HepG2 (cell line): Measurements from ENCODE around the gene LAMA5. TPM values are rescaled to one million over a fixed set of nuclear protein-coding genes. Genes with fewer than 3 reads are reported as not detected.

Source experiments
- ATAC-seq: fragments of 200-7000 bp; cut with Tn5 transposase; 3 replicates; pipeline ENCODE4 v1.9.1; 2020; ENCODE audit warnings: mild to moderate bottlenecking, moderate library complexity
- BruUV-seq: library from RNA; stranded (reverse); fragments of 400-500 nt; replicated peaks from 2 replicates; lab custom pipeline; 2021; lab: Mats Ljungman, UMichigan
- CTCF ChIA-PET: fragments of 300-600 bp; formaldehyde crosslinking; extraction: SDS; loops from one replicate; lab custom pipeline; 2021; ENCODE audit warnings: low total read pairs, inconsistent platforms, low intra/inter-chr PET ratio; lab: Yijun Ruan, JAX
- POLR2A ChIA-PET: fragments of 350-600 bp; sonication (Branson Sonifier 250); formaldehyde crosslinking; loops from one replicate; lab custom pipeline; 2020; ENCODE audit warnings: antibody characterized with exemption, inconsistent platforms; lab: Yijun Ruan, JAX
- DNase-seq: peaks from one replicate; pipeline ENCODE4 v3.0.0-alpha.2; 2015; ENCODE audit warnings: low spot score
- FAIRE-seq: peaks from 3 replicates; lab custom pipeline; 2011; peaks lifted over from hg19 to GRCh38; lab: Jason Lieb, UNC
- H2AFZ ChIP-seq: one replicate; pipeline ENCODE4 v1.6.1; 2011; ENCODE audit warnings: low read length, inconsistent platforms
- H3K27ac ChIP-seq: fragments of 300-600 bp; 3 replicates; pipeline ENCODE4 v1.8.0; 2011; ENCODE audit warnings: mixed run types, mild to moderate bottlenecking, mixed read lengths, low read length, inconsistent platforms; ENCODE audit not compliant: insufficient read depth; ENCODE audit errors: extremely low read length
- H3K27me3 ChIP-seq, 2 experiments: fragments of 200-600 bp in 1 of 2; 2 replicates in 1 of 2; 3 replicates in 1 of 2; pipeline versions ENCODE4 v1.6.0 to v1.8.0; 2011; ENCODE audit warnings: low read length in 2 of 2, mild to moderate bottlenecking in 2 of 2, moderate library complexity in 2 of 2, inconsistent platforms in 1 of 2; ENCODE audit not compliant: insufficient read depth in 2 of 2, control insufficient read depth in 1 of 2
- H3K36me3 ChIP-seq, 2 experiments: fragments of 200-600 bp in 1 of 2; replicated peaks in 1 of 2; 2 replicates in 1 of 2; 3 replicates in 1 of 2; pipeline versions ENCODE4 v1.5.1 to v1.8.0; 2011; ENCODE audit warnings: low read length in 2 of 2, inconsistent platforms in 1 of 2; ENCODE audit not compliant: insufficient read depth in 2 of 2, control insufficient read depth in 1 of 2
- H3K4me1 ChIP-seq: 2 replicates; pipeline ENCODE4 v1.5.1; 2012; ENCODE audit warnings: low read length, inconsistent platforms; ENCODE audit not compliant: insufficient read depth
- H3K4me2 ChIP-seq: 2 replicates; pipeline ENCODE4 v1.6.0; 2011; ENCODE audit warnings: low read depth, low read length, inconsistent platforms
- H3K4me3 ChIP-seq, 3 experiments: fragments of 200-600 bp in 1 of 3; sonication (generic), shearing (Covaris generic) in 1 of 3; replicated peaks in 1 of 3; 2 replicates each; pipeline ENCODE4 v1.5.1; 2011 to 2016; ENCODE audit warnings: low read length in 3 of 3, inconsistent platforms in 2 of 3, low read depth in 2 of 3, mild to moderate bottlenecking in 2 of 3, control low read depth in 1 of 3, mixed read lengths in 1 of 3; ENCODE audit not compliant: insufficient read depth in 1 of 3
- H3K79me2 ChIP-seq: one replicate; pipeline ENCODE4 v1.6.1; 2011; ENCODE audit warnings: low read length, inconsistent platforms; ENCODE audit not compliant: insufficient read depth
- H3K9ac ChIP-seq: 2 replicates; pipeline ENCODE4 v1.6.0; 2011; ENCODE audit warnings: mild to moderate bottlenecking, low read depth, low read length, inconsistent platforms; ENCODE audit not compliant: insufficient read depth
- H3K9me3 ChIP-seq: 2 replicates; pipeline ENCODE4 v1.5.1; 2012; ENCODE audit warnings: mild to moderate bottlenecking, low read length
- H4K20me1 ChIP-seq: 2 replicates; pipeline ENCODE4 v1.6.0; 2011; ENCODE audit warnings: inconsistent platforms, mild to moderate bottlenecking, low read length, moderate library complexity; ENCODE audit not compliant: insufficient read depth
- AGO2 ChIP-seq: fragments of 200-400 bp; formaldehyde crosslinking; optimal IDR thresholded peaks from 2 replicates; pipeline ENCODE3; 2017; ENCODE audit warnings: mild to moderate bottlenecking, low read depth, low read length, moderate library complexity
- BCL6 ChIP-seq: IDR thresholded peaks from 2 replicates; pipeline ENCODE4 v1.6.1; 2016; ENCODE audit warnings: missing genetic modification reagents, missing compliant biosample characterization
- HOXA3 ChIP-seq: sonication (generic); formaldehyde crosslinking; IDR thresholded peaks from 2 replicates; pipeline ENCODE4 v1.5.0; 2020; ENCODE audit warnings: missing genetic modification reagents
- MBD4 ChIP-seq: IDR thresholded peaks from 2 replicates; pipeline ENCODE4 v1.6.1; 2012; ENCODE audit warnings: low read length, inconsistent platforms, borderline replicate concordance
- RBFOX2 ChIP-seq: fragments of 200-400 bp; formaldehyde crosslinking; IDR thresholded peaks from 2 replicates; pipeline ENCODE4 v1.6.1; 2017; ENCODE audit warnings: low read depth, mild to moderate bottlenecking, low read length
- REL ChIP-seq: sonication (generic); formaldehyde crosslinking; conservative IDR thresholded peaks from 2 replicates; pipeline ENCODE4 v1.8.0; 2022; ENCODE audit warnings: mild to moderate bottlenecking, missing genetic modification reagents, moderate library complexity
- ZBTB14 ChIP-seq: sonication (generic); formaldehyde crosslinking; IDR thresholded peaks from 2 replicates; pipeline ENCODE4 v1.4.0; 2020; ENCODE audit warnings: missing genetic modification reagents
- ZNF7 ChIP-seq: IDR thresholded peaks from 2 replicates; pipeline ENCODE4 v1.6.1; 2016; ENCODE audit warnings: missing biosample characterization, missing genetic modification reagents
- WGBS: methylation state at CpG from one replicate; pipeline ENCODE4 v1.1.6; 2017; ENCODE audit warnings: low lambda C conversion rate; 5-methylcytosine and 5-hydroxymethylcytosine counted together
- in situ Hi-C: cut with HindIII; loops from 2 replicates; pipeline ENCODE4 v1.10.0; 2017; ENCODE audit warnings: low pct_unique_long_range_greater_than_20kb; ENCODE audit not compliant: extremely low pct_ligation_motif_present
- intact Hi-C: fragments of 100-400 bp; cut with micrococcal nuclease; formaldehyde crosslinking; loops from one replicate; pipeline ENCODE4 v1.10.0; 2022; ENCODE audit not compliant: unreplicated experiment
- polyA plus RNA-seq, 8 experiments: library from polyadenylated mRNA; depleted of rRNA in 3 of 8; stranded (reverse) in 7 of 8; unstranded in 1 of 8; fragments of >200 nt; fragmentation: Illumina TruSeq in 4 of 8; extraction: Trizol in 4 of 8; gene quantifications; 2 replicates each; pipeline versions ENCODE4 v1.2.1 to v1.2.3, GENCODE V29; 2011 to 2016; ENCODE audit warnings: low read depth in 4 of 8, missing spikeins in 1 of 8, mixed read lengths in 1 of 8; ENCODE audit not compliant: insufficient read depth in 1 of 8
- total RNA-seq, 5 experiments: library from RNA; depleted of rRNA; stranded (reverse); fragments of >200 nt; fragmentation: Illumina TruSeq; extraction: Trizol; gene quantifications; 2 replicates each; pipeline ENCODE4 v1.2.3, GENCODE V29; 2016; ENCODE audit warnings: low read depth in 1 of 5

LAMA5 gene
- total and polyA plus RNA-seq, 2 of the 13 experiments (the other 11 are each of a cell fraction or from before 2014, with no cell fraction given): 21.0 to 44.7 TPM

DNA sequence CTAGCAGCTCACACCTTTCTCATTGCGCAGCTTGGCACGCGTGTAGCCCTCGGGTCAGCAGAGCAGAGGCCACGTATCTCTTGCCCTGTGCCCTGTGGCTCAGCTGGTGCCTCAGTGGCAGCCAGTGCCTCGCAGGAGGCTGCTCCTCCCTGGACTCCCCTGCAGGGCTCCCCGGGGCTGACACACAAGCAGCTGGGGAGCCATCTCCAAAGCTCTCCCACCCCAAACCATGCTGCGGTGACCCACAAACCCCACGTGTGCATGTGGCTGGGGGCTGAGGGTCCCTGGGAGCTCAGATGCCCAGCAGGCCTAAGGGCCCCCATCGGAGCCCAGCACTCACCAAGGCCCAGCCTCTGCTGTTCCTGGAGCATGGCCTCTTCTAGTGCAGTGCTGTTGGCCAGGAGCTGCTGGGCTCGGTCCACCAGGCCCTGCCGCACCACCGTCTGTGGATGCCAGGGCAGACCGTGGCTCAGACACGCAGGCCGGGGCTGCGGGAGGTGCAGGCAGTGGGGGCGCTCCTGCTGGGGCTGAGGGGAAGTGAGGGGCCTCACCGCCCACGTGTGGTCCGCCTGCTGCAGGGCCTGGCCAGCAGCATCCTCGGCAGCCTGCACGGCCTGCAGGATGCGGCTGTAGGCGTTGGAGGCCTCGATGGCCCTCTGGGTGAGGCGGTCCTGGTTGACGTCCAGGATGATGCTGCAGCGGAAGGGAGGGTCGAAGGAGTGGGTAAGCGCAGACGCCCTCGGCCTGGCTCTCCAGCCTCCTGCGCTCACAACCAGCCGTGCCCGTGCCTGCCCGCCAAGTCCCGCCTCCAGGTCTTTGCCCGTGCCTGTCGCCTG lies 50.6 kb downstream of the LAMA5 start (continued):
- no peak for TF ChIP-seq MBD4
- peak; percentile 5; the same call in 1 of the 2 replicates for TF ChIP-seq HOXA3 (CRISPR knock-in tag)

- Histone ChIP-seq H3K9me3 (no peaks in the 10 kb centered on the region), H2AFZ (no peak overlapping the region), H3K9ac (no peak overlapping the region), H4K20me1 (peaks cover 3% of the 10 kb centered on the region; the same call in 1 of the 2 replicates), H3K27me3 (no peaks in the 10 kb centered on the region), H3K4me2 (no peak overlapping the region), H3K36me3 (peaks cover 55 to 79% of the 10 kb centered on the region in 2 experiments), H3K4me1 (no peaks in the 10 kb centered on the region), H3K27ac (no peak overlapping the region), H3K79me2 (no peaks in the 10 kb centered on the region), H3K4me3 (no peak overlapping the region)
- no peak for DNase-seq
- ATAC-seq: no peak
- CTCF ChIA-PET: no interaction called here
- TF ChIP-seq AGO2 (peak; percentile 2), ZBTB14 (no peak), RBFOX2 (0 out of 2 replicates have a peak, but pooled peaks have one; percentile 27), REL (CRISPR knock-in tag) (no peak), BCL6 (CRISPR knock-in tag) (no peak), ZNF7 (CRISPR knock-in tag) (no peak)
- POLR2A ChIA-PET: interaction anchor here (1.1 to 1.4 kb wide), 2 partner anchors 53 to 60 kb away, joined by 4 to 5 read pairs; no protein-coding TSS in a partner anchor
- WGBS: 99% methylated on average over 10 of the region's 12 CpGs
- in situ Hi-C loops: no loop called here
- BruUV-seq: no TSS peak
- intact Hi-C loops: no loop called here
- FAIRE-seq: no peak
Measured at GRCh38 chr20:62315773-62316172, 51.3 kb downstream of the LAMA5 start.
